Measurements from ENCODE around the gene AFF1. TPM values are rescaled to one million over a fixed set of nuclear protein-coding genes. Genes with fewer than 3 reads are reported as not detected.
A peak's percentile ranks its signal among the peaks of the same experiment; 100 is the strongest.

The AFF1 gene
- total RNA-seq, 1 donor from 2014 or later = 121 TPM

DNA sequence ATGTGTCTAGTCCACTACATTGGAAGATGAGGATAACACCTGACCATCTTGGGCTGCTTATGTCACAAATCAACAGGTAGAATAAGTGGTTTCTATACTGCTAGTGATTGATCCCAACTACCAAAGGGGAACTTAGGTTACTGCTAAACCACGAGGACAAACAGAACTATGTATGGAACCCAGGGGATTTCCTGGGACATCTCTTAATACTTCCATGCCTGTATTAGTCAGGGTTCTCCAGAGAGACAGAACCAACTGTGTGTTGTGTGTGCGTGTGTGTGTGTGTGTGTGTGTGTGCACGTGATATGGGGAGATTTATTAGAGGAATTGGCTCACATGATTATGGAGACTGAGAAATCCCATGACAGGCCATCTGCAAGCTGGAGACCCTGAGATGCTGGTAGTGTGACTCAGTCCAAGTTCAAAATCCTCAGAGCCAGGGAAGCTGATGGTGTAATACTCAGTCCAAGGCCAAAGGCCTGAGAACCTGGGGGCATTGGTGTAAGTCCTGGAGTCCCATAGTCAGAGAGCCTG lies 16.2 kb upstream of the AFF1 start:
- ATAC-seq (peak; percentile 54), DNase-seq (ENCODE audit: low spot score) (no peak)
- intact Hi-C loops (cut with DNase I) = no loop called here

DNA sequence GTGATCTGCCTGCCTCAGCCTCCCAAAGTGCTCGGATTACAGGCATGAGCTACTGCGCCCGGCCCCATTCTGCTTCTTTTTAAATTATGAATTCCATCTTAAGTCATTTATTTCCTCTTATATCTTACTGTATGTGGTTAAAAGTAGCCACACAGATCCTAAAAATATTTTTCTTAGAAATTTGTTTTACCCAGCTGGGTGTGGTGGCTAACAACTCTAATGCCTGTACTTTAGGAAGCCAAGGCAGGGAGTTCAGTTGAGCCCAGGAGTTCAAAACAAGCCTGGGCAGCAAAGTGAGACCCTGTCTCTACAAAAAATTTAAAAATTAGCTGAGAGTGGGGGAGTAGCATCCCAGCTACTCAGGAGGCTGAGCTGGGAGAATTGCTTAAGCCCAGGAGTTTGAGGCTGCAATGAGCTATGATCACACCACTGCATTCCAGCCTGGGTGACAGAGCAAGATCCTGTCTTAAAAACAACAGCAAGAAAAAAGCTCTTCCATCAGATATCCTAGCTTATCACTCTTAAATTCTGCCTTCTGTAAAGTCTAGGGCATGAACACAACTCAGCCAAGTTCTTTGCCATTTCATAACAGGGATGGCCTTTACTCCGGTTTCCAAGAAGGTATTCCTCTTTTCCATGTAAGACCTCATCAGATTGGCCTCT lies 15.1 kb upstream of the AFF1 start:
- ATAC-seq (no peak), DNase-seq (ENCODE audit: low spot score) (no peak)
- intact Hi-C loops (cut with DNase I) = loop anchor here (5.0 kb wide), 1 partner anchor 173 kb away; no protein-coding TSS in a partner anchor

DNA sequence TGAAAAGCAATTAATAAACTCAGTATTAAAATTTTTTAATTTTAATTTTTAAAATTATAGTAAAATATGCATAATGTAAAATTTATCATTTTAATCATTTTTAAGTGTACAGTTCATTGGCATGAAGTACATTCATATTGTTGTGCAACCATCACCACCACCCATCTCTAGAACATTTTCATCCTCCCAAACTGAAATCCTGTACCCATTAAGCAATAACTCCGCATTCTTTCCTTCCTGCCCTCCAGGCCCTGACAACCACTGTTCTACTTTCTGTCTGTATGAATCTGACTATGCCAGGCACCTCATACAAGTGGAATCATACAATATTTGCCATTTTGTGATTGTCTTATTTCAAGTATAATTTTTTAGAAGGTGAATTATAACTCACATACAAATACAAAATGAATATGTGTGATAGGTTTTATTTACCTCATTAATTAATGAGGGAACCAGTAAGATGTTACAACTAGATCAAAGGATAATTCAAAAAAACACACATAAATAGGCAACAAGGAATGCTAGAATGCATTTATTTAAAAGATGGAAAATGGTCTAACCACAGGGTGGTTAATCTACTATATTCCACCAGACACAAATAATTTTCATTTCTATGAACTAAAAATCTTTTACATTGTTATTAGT lies 13.1 kb upstream of the AFF1 start:
- no peak for DNase-seq (ENCODE audit: low spot score)
- ATAC-seq = no peak
- intact Hi-C loops (cut with DNase I) = loop anchor here (5.0 kb wide), 1 partner anchor 171 kb away; no protein-coding TSS in a partner anchor

DNA sequence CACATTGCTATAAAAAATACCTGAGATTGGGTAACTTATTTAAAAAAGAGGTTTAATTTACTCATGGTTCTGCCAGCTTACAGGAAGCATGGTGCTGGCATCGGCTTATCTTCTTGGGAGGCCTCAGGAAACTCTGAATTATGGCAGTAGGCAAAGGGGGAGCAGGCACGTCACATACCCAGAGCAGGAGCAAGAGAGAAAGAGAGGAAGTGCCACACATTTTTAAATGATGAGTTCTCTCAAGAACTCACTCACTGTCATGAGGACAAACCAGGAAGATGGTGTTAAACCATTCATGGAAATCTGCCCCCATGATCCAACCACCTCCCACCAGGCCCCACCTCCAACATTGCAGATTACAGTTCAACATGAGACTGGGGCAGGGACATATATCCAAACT lies 10.0 kb upstream of the AFF1 start:
- intact Hi-C loops (cut with DNase I) = loop anchor here (5.0 kb wide), 1 partner anchor 167 kb away; no protein-coding TSS in a partner anchor
- ATAC-seq = no peak
- no peak for DNase-seq (ENCODE audit: low spot score)

DNA sequence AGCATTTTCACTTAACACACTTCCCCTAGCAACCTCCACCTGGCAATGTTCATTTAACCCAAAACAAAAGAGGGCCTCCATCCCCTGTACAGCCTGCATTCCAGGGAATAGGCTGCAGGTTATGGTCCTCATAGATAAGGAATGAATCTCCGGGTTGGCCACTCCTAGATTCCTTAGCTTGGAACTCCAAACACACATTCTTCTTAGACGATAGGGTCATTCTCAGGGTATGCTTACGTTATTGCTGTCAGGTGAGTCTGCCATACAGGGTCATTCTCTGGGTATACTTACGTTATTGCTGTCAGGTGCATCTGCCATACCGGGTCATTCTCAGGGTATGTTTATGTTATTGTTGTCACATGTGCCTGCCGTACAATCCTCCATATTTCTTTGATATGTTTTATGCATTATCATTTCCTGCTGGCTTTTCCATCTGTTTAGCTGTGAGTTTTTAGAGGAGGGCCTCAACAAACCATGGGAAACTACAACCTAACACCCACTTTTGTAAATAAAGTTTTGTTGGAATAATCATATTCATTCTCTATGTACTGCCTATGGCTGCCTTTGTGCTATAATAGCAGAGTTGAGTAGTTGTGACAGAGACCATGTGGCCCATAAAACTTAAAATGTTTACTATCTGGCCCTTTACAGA lies 8.2 kb upstream of the AFF1 start:
- ATAC-seq = no peak
- intact Hi-C loops (cut with DNase I) = no loop called here
- DNase-seq (ENCODE audit: low spot score) = no peak

DNA sequence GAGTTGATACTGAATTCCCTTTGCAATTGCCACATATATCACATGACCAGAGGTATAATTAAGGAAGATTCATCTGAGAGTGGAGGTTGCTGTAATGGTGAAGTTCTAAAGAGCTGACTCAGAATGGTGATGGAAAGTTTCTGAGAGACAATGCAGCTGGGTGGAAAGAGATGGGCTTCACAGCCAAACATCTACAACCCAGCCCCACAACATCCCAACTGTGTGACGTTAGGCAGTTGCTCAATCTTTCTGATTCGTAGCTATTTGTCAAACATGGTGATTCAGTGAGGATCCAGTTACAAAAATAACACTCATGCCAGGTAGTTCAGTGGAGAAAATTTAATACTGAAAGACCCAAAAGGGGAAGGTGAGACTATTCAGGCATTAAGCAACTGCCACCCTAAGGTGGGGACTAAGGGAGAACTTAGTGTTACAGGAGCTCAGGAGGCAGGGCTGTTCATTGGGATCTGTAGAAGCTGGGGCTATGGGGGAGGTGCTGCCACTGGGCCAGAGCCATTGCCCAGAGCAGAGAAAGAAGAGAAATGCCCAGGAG lies 6.9 kb upstream of the AFF1 start:
- DNase-seq (ENCODE audit: low spot score) = no peak
- intact Hi-C loops (cut with DNase I) = no loop called here
- peak; percentile 95 for ATAC-seq

DNA sequence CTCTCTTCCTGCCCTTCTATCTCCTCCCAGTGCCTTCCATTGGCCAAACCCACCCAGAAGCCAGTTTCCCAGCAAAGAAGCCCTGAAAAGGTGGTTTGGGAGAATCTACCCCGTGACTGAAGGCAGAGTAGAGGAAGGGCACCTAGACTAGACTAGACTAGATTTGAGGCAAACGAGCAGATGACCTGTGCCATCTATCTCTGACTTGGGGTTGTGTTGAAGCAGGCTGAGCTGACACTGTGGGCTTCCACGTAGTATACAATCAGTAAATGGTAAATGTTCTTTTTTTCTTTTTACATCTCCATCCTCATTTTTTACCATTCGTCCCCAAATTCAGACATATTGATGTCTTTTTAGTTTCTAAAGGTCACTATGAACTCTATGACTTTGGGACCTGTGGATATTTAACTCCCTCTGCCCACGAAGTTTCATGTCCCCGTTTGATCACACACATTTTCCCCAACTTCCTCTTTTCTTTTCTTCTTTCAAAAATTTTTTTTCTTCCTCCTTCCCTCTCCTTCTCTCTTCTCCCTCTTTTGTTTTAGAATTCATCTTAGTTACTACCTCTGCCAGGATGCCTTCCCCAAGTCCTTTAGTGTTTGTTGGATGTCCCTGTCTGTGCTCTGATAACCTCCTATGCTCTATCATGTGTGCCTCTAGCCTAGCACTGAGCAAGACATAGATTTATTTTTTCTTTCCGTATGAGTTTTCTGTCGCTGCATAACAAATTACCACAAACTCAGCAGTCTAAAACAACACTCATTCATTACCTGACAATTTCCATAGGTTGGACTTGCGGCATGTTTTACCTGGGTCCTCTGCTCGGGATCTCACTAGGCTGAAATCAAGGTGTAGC lies 6.2 kb upstream of the AFF1 start:
- intact Hi-C loops (cut with DNase I) = no loop called here
- DNase-seq (ENCODE audit: low spot score) = no peak

DNA sequence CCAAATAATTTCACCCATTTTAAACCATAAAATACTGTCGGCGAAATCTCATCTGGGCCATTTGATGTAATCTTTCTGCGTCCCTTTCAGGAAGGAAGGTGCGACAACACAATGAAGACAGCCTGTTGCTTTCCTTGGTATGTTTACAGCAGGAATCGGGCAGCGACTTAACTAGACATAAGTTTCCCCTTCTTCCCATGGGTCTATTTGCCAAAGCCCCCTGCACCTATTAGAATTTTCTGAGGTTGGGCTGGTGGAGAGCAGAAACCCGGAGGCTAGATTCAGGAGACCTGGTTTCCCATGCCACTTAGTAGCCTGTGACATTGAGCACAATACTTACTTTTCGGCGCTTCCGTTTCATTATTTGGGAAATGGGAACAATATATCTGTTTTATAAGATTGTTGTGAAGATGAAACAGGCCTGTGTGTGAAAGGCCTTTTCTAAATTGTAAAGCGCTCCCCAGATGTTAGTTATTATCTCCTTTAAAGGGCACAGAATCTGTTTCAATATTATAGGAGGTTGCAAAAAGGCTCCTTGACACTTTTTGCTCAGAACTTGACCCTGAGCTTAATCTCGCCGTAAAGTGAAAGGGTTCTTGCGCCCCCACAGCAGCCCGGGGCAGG lies 552 bp upstream of the AFF1 start:
- ATAC-seq (peak; percentile 5), DNase-seq (ENCODE audit: low spot score) (no peak)
- intact Hi-C loops (cut with DNase I) = loop anchor here (10.0 kb wide), 1 partner anchor 71 kb away; no protein-coding TSS in a partner anchor

More for the DNA sequence above, 6.2 kb upstream of the AFF1 start:
- no peak for ATAC-seq

DNA sequence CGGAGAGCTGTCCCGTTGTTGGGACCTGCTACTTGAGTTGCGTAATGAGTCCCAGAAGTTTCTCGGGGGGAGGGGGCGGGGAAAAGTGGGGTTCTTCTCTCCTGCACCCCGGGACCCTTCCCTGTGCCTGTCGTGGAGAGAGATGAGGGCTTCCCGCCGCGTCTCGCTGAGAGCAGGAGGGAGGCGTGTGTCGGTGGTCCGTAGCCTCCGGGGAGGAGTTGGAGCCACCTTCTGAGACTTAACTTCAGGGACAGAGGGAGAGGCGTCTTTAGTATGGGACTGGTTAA lies 698 bp downstream of the AFF1 start:
- intact Hi-C loops (cut with DNase I) = loop anchor here (10.0 kb wide), 1 partner anchor 69 kb away; no protein-coding TSS in a partner anchor
- ATAC-seq (peak; percentile 21), DNase-seq (ENCODE audit: low spot score) (no peak)

DNA sequence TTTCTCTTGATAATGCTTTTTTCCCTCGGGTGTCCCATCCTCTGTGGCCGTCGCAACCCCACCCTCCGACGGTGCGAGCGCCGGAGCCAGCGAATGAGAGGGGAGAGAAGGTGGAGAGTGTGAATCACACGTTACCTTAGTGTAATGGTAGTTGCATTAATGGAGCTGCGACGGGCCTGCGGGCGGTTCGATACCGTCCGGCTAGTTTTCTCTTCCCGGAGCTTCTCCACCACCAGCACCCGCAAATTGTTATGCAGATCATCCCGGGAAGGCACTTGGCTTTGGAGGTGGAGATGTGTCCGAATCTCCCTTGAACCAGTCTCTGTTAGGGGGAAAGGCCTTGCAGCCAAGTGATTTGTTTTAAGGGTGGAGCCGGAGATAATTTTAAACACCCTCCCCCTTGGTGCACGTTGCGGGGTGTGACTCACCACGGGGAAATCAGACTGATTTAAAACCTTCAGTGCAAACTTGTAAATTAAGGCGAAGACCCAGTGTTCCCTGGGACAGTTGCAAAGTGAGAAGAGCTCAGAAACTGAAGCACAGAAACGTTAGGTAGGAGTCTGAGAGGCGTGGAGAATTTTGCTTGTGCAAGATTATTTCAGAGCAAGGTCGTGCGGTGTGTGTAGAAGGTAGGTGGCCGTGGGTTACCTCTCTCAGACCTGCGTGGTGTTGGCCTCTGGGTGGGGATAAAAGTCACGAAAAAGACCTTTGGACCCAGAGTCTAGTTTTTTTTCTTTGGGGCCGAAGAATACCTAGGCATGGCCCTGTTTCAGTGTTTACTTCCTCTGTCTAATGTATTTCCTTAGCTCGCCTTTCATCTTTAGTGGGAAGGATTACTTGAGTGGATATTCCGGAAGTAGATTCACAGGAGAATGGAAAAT lies 1.3 kb downstream of the AFF1 start:
- intact Hi-C loops (cut with DNase I) = loop anchor here (10.0 kb wide), 1 partner anchor 69 kb away; no protein-coding TSS in a partner anchor
- ATAC-seq = peak; percentile 59
- peak; percentile 67 for DNase-seq (ENCODE audit: low spot score)

DNA sequence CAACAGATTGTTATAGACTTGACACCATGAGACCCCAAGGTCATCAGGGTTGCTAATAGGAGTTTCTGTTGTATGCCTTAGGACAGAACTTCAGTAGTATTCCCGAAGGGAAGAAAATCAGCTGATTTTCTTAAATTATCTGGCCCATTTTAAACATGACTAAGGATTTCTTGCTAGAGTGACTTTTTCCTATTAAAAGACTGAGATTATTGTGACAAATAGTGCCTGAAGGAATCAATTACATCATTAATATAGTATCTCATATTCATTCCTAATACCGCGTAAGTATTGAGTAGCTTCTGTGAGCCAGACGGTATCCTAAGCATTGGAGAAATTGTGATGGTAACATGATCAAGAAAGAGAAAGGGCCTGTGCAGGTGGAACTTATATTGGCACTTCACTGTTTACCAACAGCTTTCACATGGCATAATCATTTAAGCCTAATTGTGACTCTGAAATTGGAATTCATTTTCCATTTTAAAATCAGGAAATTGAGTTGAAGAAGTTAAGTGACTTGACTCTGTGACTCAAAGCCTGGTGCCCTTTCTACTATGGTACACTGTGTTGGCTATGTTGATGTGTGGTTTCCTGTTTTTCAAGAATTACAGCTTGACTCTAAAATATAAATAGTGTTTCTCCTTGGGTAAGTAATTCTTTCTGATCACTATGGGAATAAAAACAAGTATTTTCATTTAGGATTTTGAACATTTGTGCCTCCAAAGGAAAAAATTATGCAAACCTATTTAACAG lies 4.1 kb downstream of the AFF1 start:
- no peak for ATAC-seq
- DNase-seq (ENCODE audit: low spot score) = no peak
- intact Hi-C loops (cut with DNase I) = loop anchor here (10.0 kb wide), 1 partner anchor 66 kb away; no protein-coding TSS in a partner anchor

DNA sequence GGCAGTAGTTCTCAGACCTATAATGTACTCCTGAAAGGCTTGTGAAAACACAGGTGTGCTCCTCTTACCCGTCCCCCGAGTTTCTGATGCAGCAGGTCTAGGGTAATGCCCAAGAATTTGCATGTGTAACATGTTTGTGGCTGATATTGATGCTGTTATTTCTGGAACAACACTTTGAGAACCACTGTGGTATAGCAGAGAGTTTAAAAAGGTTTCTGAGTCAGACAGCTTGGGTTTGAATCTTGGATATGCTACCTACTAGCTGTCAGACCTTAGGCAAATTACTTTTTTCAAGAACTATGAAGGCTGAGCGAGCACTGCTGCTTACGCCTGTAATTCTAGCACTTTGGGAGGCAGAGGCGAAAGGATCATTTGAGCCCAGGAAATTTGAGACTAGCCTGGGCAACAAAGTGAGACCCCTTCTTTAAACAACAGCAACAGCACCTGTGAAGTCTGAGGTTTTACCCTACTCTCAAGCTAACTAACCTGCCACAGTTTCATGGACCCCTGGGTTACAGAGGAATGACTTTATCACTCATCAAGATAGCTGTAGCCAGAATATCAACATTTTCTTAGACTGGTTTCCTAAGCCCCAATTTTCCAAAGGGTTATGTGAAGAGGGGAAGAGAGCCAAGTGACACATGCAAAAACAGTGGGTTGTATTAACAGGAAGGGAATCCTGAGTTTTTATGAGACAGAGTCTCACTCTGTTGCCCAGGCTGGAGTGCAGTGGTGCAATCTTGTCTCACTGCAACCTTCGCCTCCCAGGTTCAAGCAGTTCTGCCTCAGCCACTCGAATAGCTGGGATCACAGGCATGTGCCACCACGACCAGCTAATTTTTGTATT lies 5.1 kb downstream of the AFF1 start:
- intact Hi-C loops (cut with DNase I) = loop anchor here (10.0 kb wide), 1 partner anchor 65 kb away; no protein-coding TSS in a partner anchor
- ATAC-seq = no peak
- DNase-seq (ENCODE audit: low spot score) = no peak

DNA sequence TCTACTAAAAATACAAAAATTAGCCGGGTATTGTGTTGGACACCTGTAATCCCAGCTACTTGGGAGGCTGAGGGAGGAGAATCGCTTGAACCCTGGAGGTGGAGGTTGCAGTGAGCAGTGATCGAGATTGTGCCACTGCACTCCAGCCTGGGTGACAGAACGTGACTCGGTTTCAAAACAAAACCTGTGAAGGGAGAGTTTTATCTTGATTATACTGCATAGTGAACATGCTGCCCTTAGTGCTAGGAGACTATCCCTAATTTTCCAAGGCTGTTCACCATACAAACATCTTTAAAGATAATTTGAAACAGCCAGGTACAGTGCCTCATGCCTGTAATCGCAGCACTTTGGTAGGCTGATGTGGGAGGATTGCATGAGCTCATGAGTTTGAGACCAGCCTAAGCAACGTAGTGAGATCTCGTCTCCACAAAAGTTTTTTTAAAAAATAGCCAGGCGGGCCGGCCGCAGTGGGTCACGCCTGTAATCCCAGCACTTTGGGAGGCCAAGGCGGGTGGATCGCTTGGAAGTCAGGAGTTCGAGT lies 6.2 kb downstream of the AFF1 start:
- ATAC-seq = no peak
- no peak for DNase-seq (ENCODE audit: low spot score)
- intact Hi-C loops (cut with DNase I) = no loop called here

DNA sequence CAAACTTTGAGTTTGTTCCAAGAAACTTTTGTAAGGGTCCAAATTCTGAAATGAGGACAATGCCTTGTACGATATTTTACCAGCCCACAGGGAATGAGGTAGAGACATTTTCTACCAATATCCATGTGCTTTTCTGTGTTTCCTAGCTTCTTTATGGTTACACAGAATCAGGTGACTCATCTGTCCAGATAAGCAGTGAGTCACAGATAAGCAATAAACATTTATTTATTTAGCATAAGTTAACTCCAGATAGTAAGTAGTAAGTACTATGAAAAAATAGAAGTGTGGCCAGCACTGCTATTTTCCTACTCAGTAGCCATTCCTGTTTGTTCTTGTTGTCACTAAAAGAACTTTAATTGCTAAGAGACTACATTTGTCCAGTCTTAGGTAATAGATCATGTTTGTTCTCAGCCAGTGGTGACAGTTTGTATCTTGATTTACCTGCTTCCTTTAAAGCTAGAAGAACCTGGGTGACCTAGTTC lies 7.4 kb downstream of the AFF1 start:
- no peak for DNase-seq (ENCODE audit: low spot score)
- intact Hi-C loops (cut with DNase I) = no loop called here
- no peak for ATAC-seq
